Endodermal cell (in vitro differentiated cells): ENCODE results near the gene CTNNA2. TPM values are rescaled to one million over a fixed set of nuclear protein-coding genes. Genes with fewer than 3 reads are reported as not detected.

Source experiments
- DNase-seq: peaks from one replicate; pipeline ENCODE4 v3.0.0-alpha.2; 2017
- H3K27ac ChIP-seq: 2 replicates; pipeline ENCODE4 v1.5.1; 2013; ENCODE audit warnings: mild to moderate bottlenecking, low read depth, low read length, moderate library complexity
- H3K27me3 ChIP-seq: 2 replicates; pipeline ENCODE4 v1.6.1; 2013; ENCODE audit warnings: mild to moderate bottlenecking, low read length, moderate library complexity; ENCODE audit not compliant: insufficient read depth, control insufficient read depth, poor library complexity, severe bottlenecking
- H3K36me3 ChIP-seq: 2 replicates; pipeline ENCODE4 v1.7.0; 2013; ENCODE audit warnings: mild to moderate bottlenecking, low read length, moderate library complexity; ENCODE audit not compliant: control insufficient read depth, insufficient read depth
- H3K4me1 ChIP-seq: one replicate; pipeline ENCODE4 v1.7.0; 2013; ENCODE audit warnings: low read length; ENCODE audit not compliant: control insufficient read depth, insufficient read depth
- H3K4me3 ChIP-seq: 2 replicates; pipeline ENCODE4 v1.5.1; 2013; ENCODE audit warnings: mild to moderate bottlenecking, low read length, moderate library complexity
- H3K9ac ChIP-seq: 2 replicates; pipeline ENCODE4 v1.6.1; 2013; ENCODE audit warnings: mild to moderate bottlenecking, low read length, moderate library complexity; ENCODE audit not compliant: poor library complexity, severe bottlenecking; ENCODE audit errors: extremely low read depth
- H3K9me3 ChIP-seq: 2 replicates; pipeline ENCODE4 v1.6.1; 2013; ENCODE audit warnings: mild to moderate bottlenecking, low read length, moderate library complexity; ENCODE audit not compliant: control insufficient read depth
- H3K27ac Mint-ChIP-seq: 2 replicates; pipeline ENCODE4 v1.8.0; 2020; ENCODE audit warnings: mixed read lengths
- H3K27me3 Mint-ChIP-seq: 2 replicates; pipeline ENCODE4 v1.8.0; 2021; ENCODE audit warnings: mild to moderate bottlenecking, mixed read lengths; ENCODE audit not compliant: insufficient read depth
- H3K36me3 Mint-ChIP-seq: 2 replicates; pipeline ENCODE4 v1.8.0; 2020; ENCODE audit warnings: low read depth, mixed read lengths
- H3K4me1 Mint-ChIP-seq: 2 replicates; pipeline ENCODE4 v1.8.0; 2020; ENCODE audit warnings: mixed read lengths
- H3K4me3 Mint-ChIP-seq: 2 replicates; pipeline ENCODE4 v1.8.0; 2020; ENCODE audit warnings: mild to moderate bottlenecking, moderate library complexity, mixed read lengths
- H3K9me3 Mint-ChIP-seq: 2 replicates; pipeline ENCODE4 v1.8.0; 2020; ENCODE audit warnings: mild to moderate bottlenecking, mixed read lengths
- WGBS, 2 experiments: methylation state at CpG; one replicate each; pipeline versions ENCODE4 v1.1.5 to v1.1.7; 2013; ENCODE audit warnings: missing lambda C conversion rate in 2 of 2, mixed read lengths in 1 of 2; ENCODE audit not compliant: insufficient coverage in 1 of 2, insufficient read length in 1 of 2; 5-methylcytosine and 5-hydroxymethylcytosine counted together
- total RNA-seq, 2 donors: library from RNA; stranded (reverse); fragmentation: NEBNext Ultra II Directional in 1 of 2; extraction: Animal tissue kit (Norgen Biotek cat#: 25700) in 1 of 2; gene quantifications; 2 replicates in 1 of 2; 3 replicates in 1 of 2; pipeline ENCODE4 v1.2.1, GENCODE V29; 2021
- TF ChIP-seq, protein P1 (sequence below): fragments of 200-600 bp; sonication (generic); conservative IDR thresholded peaks from 2 replicates; pipeline ENCODE4 v1.5.0; 2021; ENCODE audit warnings: antibody characterized with exemption, mild to moderate bottlenecking

The CTNNA2 gene
- total RNA-seq, 2 donors from 2014 or later, result 7.7 to 9.8 TPM

- Histone ChIP-seq H3K9ac (no peak overlapping the region), H3K36me3 (no peaks in the 10 kb centered on the region), H3K4me3 (no peak overlapping the region), H3K4me1 (no peaks in the 10 kb centered on the region), H3K27me3 (no peaks in the 10 kb centered on the region), H3K27ac (no peak overlapping the region), H3K9me3 (no peaks in the 10 kb centered on the region)
- Mint-ChIP-seq H3K27ac (no peak overlapping the region), H3K36me3 (no peaks in the 10 kb centered on the region), H3K4me1 (peaks cover 6% of the 10 kb centered on the region), H3K27me3 (peaks cover 1% of the 10 kb centered on the region), H3K9me3 (no peaks in the 10 kb centered on the region), H3K4me3 (no peak overlapping the region)
- WGBS, 2 experiments, result 83 to 89% methylated on average over 1 of the region's 1 CpG
- TF ChIP-seq, protein P1, sequence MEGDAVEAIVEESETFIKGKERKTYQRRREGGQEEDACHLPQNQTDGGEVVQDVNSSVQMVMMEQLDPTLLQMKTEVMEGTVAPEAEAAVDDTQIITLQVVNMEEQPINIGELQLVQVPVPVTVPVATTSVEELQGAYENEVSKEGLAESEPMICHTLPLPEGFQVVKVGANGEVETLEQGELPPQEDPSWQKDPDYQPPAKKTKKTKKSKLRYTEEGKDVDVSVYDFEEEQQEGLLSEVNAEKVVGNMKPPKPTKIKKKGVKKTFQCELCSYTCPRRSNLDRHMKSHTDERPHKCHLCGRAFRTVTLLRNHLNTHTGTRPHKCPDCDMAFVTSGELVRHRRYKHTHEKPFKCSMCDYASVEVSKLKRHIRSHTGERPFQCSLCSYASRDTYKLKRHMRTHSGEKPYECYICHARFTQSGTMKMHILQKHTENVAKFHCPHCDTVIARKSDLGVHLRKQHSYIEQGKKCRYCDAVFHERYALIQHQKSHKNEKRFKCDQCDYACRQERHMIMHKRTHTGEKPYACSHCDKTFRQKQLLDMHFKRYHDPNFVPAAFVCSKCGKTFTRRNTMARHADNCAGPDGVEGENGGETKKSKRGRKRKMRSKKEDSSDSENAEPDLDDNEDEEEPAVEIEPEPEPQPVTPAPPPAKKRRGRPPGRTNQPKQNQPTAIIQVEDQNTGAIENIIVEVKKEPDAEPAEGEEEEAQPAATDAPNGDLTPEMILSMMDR, result no peak
- DNase-seq, result no peak
Measured at GRCh38 chr2:79984476-79984875, 471.6 kb downstream of the CTNNA2 start.

DNA sequence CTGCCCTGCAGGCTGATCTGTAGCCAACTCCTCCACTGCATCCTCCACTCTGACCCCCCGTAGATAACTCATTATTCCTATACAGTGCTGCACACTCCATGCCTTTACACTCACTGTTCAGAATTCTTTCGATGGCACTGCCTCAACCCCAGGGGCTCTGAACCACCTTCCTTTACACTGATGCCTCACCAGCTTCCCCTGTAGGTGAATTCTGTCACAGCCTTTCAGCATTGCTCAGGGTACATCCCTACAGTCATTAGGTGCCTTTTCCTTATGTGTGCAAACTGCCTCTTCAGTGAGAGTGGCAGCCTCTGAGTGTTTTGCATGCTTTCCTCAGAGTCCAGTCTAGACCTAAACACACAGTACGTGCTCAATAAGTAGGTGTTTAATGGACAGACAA lies 472.3 kb downstream of the CTNNA2 start:
- Histone ChIP-seq H3K4me3 (no peak overlapping the region), H3K27ac (no peak overlapping the region), H3K9ac (no peak overlapping the region), H3K9me3 (no peaks in the 10 kb centered on the region), H3K4me1 (no peaks in the 10 kb centered on the region), H3K36me3 (no peaks in the 10 kb centered on the region), H3K27me3 (no peaks in the 10 kb centered on the region)
- 90 to 100% methylated on average over 2 to 3 of the region's 3 CpGs for WGBS, 2 experiments
- H3K27ac Mint-ChIP-seq, result no peak overlapping the region
- no peaks in the 10 kb centered on the region for H3K36me3 Mint-ChIP-seq
- peaks cover 6% of the 10 kb centered on the region for H3K4me1 Mint-ChIP-seq
- H3K9me3 Mint-ChIP-seq, result no peaks in the 10 kb centered on the region
- H3K4me3 Mint-ChIP-seq, result no peak overlapping the region
- TF ChIP-seq, protein P1, result peak; percentile 35
- peaks cover 1% of the 10 kb centered on the region for H3K27me3 Mint-ChIP-seq
- DNase-seq, result no peak

GRCh38 chr2:79985571-79985970 lies 472.7 kb downstream of the CTNNA2 start:
- DNase-seq, result no peak
- Mint-ChIP-seq H3K9me3 (no peaks in the 10 kb centered on the region), H3K4me1 (peaks cover 6% of the 10 kb centered on the region), H3K36me3 (no peaks in the 10 kb centered on the region), H3K27me3 (peaks cover 1% of the 10 kb centered on the region), H3K27ac (no peak overlapping the region), H3K4me3 (no peak overlapping the region)
- no peak overlapping the region for H3K27ac ChIP-seq
- WGBS, 2 experiments, result 90 to 94% methylated on average over 2 of the region's 2 CpGs
- H3K36me3 ChIP-seq, result no peaks in the 10 kb centered on the region
- H3K27me3 ChIP-seq, result no peaks in the 10 kb centered on the region
- H3K9ac ChIP-seq, result no peak overlapping the region
- no peak overlapping the region for H3K4me3 ChIP-seq
- H3K9me3 ChIP-seq, result no peaks in the 10 kb centered on the region
- TF ChIP-seq, protein P1, result no peak
- H3K4me1 ChIP-seq, result no peaks in the 10 kb centered on the region
